ENCODE data around the gene CYSTM1. TPM values are rescaled to one million over a fixed set of nuclear protein-coding genes. Genes with fewer than 3 reads are reported as not detected.

The CYSTM1 gene
- total RNA-seq, 3 donors from 2014 or later (not counting 1 experiment from before 2014, with no cell fraction given), result 3.9 to 4.9 (median 4.2) TPM

DNA sequence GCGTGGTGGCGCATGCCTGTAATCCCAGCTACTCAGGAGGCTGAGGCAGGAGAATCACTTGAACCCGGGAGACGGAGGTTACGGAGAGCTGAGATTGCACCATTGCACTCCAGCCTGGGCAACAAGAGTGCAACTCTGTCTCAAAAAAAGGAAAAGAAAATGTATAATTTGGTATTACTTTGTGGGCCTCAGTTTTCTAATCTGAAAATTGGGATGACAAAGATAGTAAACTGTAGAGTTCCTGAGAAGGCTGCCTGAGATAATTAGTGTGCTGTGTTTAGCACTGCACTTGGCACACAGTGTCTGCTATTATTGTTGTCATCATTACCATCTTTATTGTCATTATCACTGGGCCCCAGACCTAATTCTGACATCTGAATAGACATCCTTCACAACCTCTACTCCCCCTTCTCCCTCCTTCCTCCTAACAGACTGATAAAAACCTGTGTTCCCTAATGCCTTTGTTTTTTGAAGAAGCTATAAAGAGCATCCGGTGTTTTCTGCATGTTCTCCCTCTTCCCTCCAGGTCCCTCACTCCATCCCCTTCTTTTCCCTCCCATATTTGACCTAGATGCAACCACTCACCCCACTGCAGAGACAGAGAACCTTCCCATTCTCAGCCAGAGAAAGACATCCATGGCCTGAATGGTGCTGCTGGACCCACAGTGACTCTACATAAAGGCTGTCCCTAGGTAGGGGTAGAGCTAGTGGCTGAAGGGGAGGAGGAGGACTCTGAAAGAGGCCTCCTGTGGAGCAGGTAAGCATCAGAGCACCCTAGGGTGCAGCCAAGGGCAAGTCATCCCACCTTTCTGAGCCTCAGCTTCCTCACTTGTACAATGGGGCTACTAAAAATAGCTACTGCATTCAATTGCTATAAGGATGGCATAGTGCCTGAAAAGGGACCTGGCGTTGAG lies 15.7 kb upstream of the CYSTM1 start:
- H3K9me3 ChIP-seq (ENCODE audit: control insufficient read depth, insufficient read depth, low read length), result no peaks in the 10 kb centered on the region
- DNase-seq, result no peak
- H3K4me1 ChIP-seq (ENCODE audit: control insufficient read depth, insufficient read depth, low read length), result peaks cover 9% of the 10 kb centered on the region
- intact Hi-C loops (cut with micrococcal nuclease), result loop anchor here (5.0 kb wide), 1 partner anchor 372 kb away; no protein-coding TSS in a partner anchor
- H3K4me3 ChIP-seq (ENCODE audit: low read length), result no peak overlapping the region
- H3K27me3 ChIP-seq (ENCODE audit: control insufficient read depth, insufficient read depth, low read length), result no peaks in the 10 kb centered on the region
- no peak for ATAC-seq
- Mint-ChIP-seq H3K36me3 (no peaks in the 10 kb centered on the region), H3K27me3 (ENCODE audit: low read depth in 2 of 2) (peaks cover 2 to 7% of the 10 kb centered on the region in 2 donors), H3K9me3 (no peaks in the 10 kb centered on the region), H3K4me3 (no peak overlapping the region), H3K27ac (no peak overlapping the region), H3K4me1 (peaks cover 0 to 7% of the 10 kb centered on the region in 2 donors)
- no peaks in the 10 kb centered on the region for H3K36me3 ChIP-seq (ENCODE audit: control insufficient read depth, insufficient read depth, low read length)
- no peak overlapping the region for H3K27ac ChIP-seq (ENCODE audit: low read length)
- 78% methylated on average over 6 of the region's 7 CpGs for WGBS (ENCODE audit: insufficient coverage)
- TF ChIP-seq, protein P1, sequence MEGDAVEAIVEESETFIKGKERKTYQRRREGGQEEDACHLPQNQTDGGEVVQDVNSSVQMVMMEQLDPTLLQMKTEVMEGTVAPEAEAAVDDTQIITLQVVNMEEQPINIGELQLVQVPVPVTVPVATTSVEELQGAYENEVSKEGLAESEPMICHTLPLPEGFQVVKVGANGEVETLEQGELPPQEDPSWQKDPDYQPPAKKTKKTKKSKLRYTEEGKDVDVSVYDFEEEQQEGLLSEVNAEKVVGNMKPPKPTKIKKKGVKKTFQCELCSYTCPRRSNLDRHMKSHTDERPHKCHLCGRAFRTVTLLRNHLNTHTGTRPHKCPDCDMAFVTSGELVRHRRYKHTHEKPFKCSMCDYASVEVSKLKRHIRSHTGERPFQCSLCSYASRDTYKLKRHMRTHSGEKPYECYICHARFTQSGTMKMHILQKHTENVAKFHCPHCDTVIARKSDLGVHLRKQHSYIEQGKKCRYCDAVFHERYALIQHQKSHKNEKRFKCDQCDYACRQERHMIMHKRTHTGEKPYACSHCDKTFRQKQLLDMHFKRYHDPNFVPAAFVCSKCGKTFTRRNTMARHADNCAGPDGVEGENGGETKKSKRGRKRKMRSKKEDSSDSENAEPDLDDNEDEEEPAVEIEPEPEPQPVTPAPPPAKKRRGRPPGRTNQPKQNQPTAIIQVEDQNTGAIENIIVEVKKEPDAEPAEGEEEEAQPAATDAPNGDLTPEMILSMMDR (IDR thresholded peaks at IDR 0.05), result no peak

DNA sequence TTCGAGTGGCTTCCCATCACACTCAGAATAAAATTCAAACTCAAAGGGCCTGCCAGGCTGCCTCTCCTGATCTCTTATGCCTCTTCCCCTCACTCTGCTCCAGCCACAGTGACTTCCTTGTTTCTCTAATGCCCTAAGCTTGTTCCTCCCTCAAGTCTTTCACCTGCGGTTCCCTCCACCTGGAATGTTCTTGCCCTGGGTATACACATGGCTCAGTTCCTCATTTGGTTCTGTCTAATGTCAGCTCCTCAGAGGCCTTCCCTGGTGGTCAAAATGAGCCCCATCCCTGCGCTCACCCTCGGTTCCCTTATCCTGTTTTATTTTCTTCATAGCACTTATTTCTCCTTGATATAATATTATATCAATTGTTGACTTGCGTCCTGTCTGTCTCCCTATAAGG lies 12.7 kb upstream of the CYSTM1 start:
- Mint-ChIP-seq H3K27me3 (ENCODE audit: low read depth in 2 of 2) (peaks cover 2 to 7% of the 10 kb centered on the region in 2 donors), H3K36me3 (no peaks in the 10 kb centered on the region), H3K4me1 (peaks cover 0 to 2% of the 10 kb centered on the region in 2 donors), H3K9me3 (no peaks in the 10 kb centered on the region), H3K4me3 (no peak overlapping the region), H3K27ac (no peak overlapping the region)
- no peaks in the 10 kb centered on the region for H3K27me3 ChIP-seq (ENCODE audit: control insufficient read depth, insufficient read depth, low read length)
- ATAC-seq (no peak), DNase-seq (no peak)
- no peak overlapping the region for H3K27ac ChIP-seq (ENCODE audit: low read length)
- 92% methylated on average over 3 of the region's 5 CpGs for WGBS (ENCODE audit: insufficient coverage)
- TF ChIP-seq, protein P1 (IDR thresholded peaks at IDR 0.05), result no peak
- H3K4me3 ChIP-seq (ENCODE audit: low read length), result no peak overlapping the region
- H3K9me3 ChIP-seq (ENCODE audit: control insufficient read depth, insufficient read depth, low read length), result no peaks in the 10 kb centered on the region
- H3K4me1 ChIP-seq (ENCODE audit: control insufficient read depth, insufficient read depth, low read length), result peaks cover 4% of the 10 kb centered on the region
- intact Hi-C loops (cut with micrococcal nuclease), result no loop called here
- H3K36me3 ChIP-seq (ENCODE audit: control insufficient read depth, insufficient read depth, low read length), result no peaks in the 10 kb centered on the region

DNA sequence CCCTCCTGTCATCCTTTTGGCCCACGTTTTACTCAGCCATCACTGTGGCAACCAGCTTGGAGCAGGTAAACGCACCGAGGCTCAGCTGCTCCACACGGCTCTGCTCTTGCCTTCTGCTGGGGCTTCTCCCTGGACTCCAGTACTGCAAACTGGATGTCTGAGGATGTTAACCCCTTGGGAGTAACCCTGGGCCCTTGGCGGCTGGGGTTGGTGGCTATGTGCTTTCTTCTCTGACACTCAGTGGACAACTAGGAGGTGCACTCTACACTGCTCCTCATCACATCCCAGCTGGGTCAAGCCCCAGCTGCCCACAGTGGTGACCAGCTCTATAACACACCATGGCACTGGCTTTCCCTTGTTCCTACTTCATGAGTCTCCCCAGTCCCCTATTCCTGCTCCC lies 12.2 kb upstream of the CYSTM1 start:
- no peaks in the 10 kb centered on the region for H3K9me3 Mint-ChIP-seq
- H3K4me1 Mint-ChIP-seq, result no peaks in the 10 kb centered on the region
- Histone ChIP-seq H3K27me3 (ENCODE audit: control insufficient read depth, insufficient read depth, low read length) (no peaks in the 10 kb centered on the region), H3K36me3 (ENCODE audit: control insufficient read depth, insufficient read depth, low read length) (no peaks in the 10 kb centered on the region), H3K9me3 (ENCODE audit: control insufficient read depth, insufficient read depth, low read length) (no peaks in the 10 kb centered on the region), H3K27ac (ENCODE audit: low read length) (no peak overlapping the region), H3K4me3 (ENCODE audit: low read length) (no peak overlapping the region), H3K4me1 (ENCODE audit: control insufficient read depth, insufficient read depth, low read length) (no peaks in the 10 kb centered on the region)
- ATAC-seq, result no peak
- DNase-seq, result no peak
- WGBS (ENCODE audit: insufficient coverage), result 83% methylated on average over 5 of the region's 5 CpGs
- TF ChIP-seq, protein P1 (IDR thresholded peaks at IDR 0.05), result no peak
- H3K4me3 Mint-ChIP-seq, result no peak overlapping the region
- H3K27ac Mint-ChIP-seq, result no peak overlapping the region
- intact Hi-C loops (cut with micrococcal nuclease), result no loop called here
- H3K36me3 Mint-ChIP-seq, result no peaks in the 10 kb centered on the region
- H3K27me3 Mint-ChIP-seq (ENCODE audit: low read depth in 2 of 2), result peaks cover 2 to 7% of the 10 kb centered on the region in 2 donors
